Transverse colon (tissue), 3 donors: ENCODE measurements around the gene F11R.

Experiments
- CTCF ChIP-seq, 5 experiments: fragments of 200-600 bp in 3 of 5; fragments of 450-650 bp in 2 of 5; sonication (generic) in 3 of 5; IDR thresholded peaks; 1 replicate in 2 of 5; 2 replicates in 3 of 5; pipeline ENCODE4 v1.5.1; 2016 to 2017; ENCODE audit warnings: antibody characterized with exemption in 5 of 5, inconsistent platforms in 3 of 5, mild to moderate bottlenecking in 2 of 5, moderate library complexity in 1 of 5
- POLR2A ChIP-seq: fragments of 450-650 bp; IDR thresholded peaks from one replicate; pipeline ENCODE4 v1.6.1; 2016; ENCODE audit warnings: antibody characterized with exemption, mild to moderate bottlenecking, moderate library complexity

- no peak for TF ChIP-seq CTCF (IDR thresholded peaks at IDR 0.05)
- no peak for TF ChIP-seq POLR2A
Observed at GRCh38 chr1:160985723-160986122, 35.2 kb downstream of the F11R start.
